Panc1 (cell line): Measurements from ENCODE around the gene RNGTT.

ENCODE experiments used
- CTCF ChIP-seq: fragments of 450-650 bp; IDR thresholded peaks from 2 replicates; pipeline ENCODE4 v1.5.1; 2017; ENCODE audit warnings: mild to moderate bottlenecking
- POLR2AphosphoS5 ChIP-seq: IDR thresholded peaks from 2 replicates; pipeline ENCODE4 v1.6.1; 2012; ENCODE audit warnings: mild to moderate bottlenecking, low read depth, low read length, moderate library complexity
- REST ChIP-seq, 2 experiments: IDR thresholded peaks; 2 replicates each; pipeline ENCODE4 v1.6.1; 2011 to 2012; ENCODE audit warnings: low read depth in 2 of 2, control low read depth in 1 of 2, low read length in 1 of 2, mild to moderate bottlenecking in 1 of 2, moderate library complexity in 1 of 2; ENCODE audit not compliant: insufficient read depth in 1 of 2

- TF ChIP-seq POLR2AphosphoS5 (no peak), CTCF (no peak), REST (IDR thresholded peaks at IDR 0.05; ENCODE audit: insufficient read depth in 1 of 2, low read depth in 2 of 2, low read length in 1 of 2) (no peak)
Observed at GRCh38 chr6:88843040-88843439, 120.4 kb downstream of the RNGTT start.
